ENCODE data around the gene CRACR2B. TPM values are rescaled to one million over a fixed set of nuclear protein-coding genes. Genes with fewer than 3 reads are reported as not detected.

Gene CRACR2B
- total RNA-seq, 1 experiment from 2014 or later = 132 TPM

GRCh38 chr11:868802-869201 is 41.1 kb downstream of the CRACR2B start:
- ATAC-seq = no peak
- no peak for DNase-seq (ENCODE audit: low read depth, low spot score)
- Histone ChIP-seq H3K9me3 (ENCODE audit: control insufficient read depth, insufficient read depth, low read depth, low read length) (no peaks in the 10 kb centered on the region), H3K36me3 (ENCODE audit: control insufficient read depth, insufficient read depth, low read length) (no peaks in the 10 kb centered on the region), H3K4me3 (ENCODE audit: low read depth in 2 of 2, low read length in 2 of 2) (no peak overlapping the region), H3K4me1 (ENCODE audit: control insufficient read depth, insufficient read depth, low read length) (peaks cover 43% of the 10 kb centered on the region), H3K27ac (ENCODE audit: low read length) (no peak overlapping the region), H3K27me3 (ENCODE audit: control insufficient read depth, insufficient read depth, low read length) (no peaks in the 10 kb centered on the region)
- 0 out of 2 replicates have a peak, but pooled peaks have one; percentile 23 for TF ChIP-seq SIN3A (IDR thresholded peaks at IDR 0.05; ENCODE audit: borderline replicate concordance, insufficient read depth, low read depth, low read length)
- 0 out of 4 replicates have a peak, but pooled peaks of 1 of the 2 experiments have one; percentile 2 for TF ChIP-seq REST (IDR thresholded peaks at IDR 0.05; ENCODE audit: insufficient read depth in 1 of 2, low read depth in 2 of 2, low read length in 1 of 2)
- TF ChIP-seq POLR2AphosphoS5 (IDR thresholded peaks at IDR 0.05; ENCODE audit: low read depth, low read length) = no peak; the same call in 1 of the 2 replicates
- in situ Hi-C loops (cut with HindIII; ENCODE audit: low pct_unique_long_range_greater_than_20kb, low sequenced_read_pairs) = no loop called here
- no TSS peak for BruUV-seq (replicated peaks)
- POLR2A ChIA-PET = no interaction called here
- CTCF ChIA-PET = no interaction called here
- intact Hi-C loops (cut with micrococcal nuclease; ENCODE audit: unreplicated experiment) = no loop called here

DNA sequence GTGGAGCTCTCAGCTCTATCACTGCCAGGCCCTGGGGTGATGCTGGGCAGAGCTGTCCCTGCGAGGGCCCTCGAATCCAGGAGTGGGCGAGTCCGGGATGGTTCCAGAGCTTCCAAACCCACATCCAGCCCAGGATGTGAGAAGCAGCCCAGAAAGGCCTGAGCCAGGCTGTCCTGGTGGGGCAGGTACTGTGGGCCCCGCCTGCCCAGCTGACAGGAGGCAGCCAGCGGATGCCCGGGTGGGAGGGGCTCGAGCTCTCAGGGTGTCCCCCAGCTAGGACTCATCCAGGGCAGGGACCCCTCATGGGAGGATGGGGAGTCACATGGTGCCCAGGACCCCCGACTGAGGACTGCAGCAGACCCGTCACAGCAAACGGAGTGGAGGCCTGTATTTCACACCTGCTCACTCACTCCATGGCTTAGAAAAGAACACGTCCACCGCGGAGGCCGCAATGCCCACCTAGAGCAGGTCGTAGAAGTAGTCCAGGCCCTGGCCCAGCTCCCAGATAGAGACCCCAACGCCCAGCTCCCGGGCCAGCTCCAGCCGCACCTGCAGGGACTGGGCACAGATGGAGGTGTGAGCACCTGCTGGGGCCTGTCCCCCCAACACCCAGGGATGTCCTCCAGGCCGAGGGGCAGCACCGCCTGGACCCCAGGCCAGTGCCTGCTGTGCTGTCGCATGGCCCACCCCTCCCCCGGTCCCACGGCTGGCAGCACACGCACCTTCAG is 41.8 kb downstream of the CRACR2B start:
- Histone ChIP-seq H3K9me3 (ENCODE audit: control insufficient read depth, insufficient read depth, low read depth, low read length) (no peaks in the 10 kb centered on the region), H3K27ac (ENCODE audit: low read length) (no peak overlapping the region), H3K27me3 (ENCODE audit: control insufficient read depth, insufficient read depth, low read length) (no peaks in the 10 kb centered on the region), H3K4me1 (ENCODE audit: control insufficient read depth, insufficient read depth, low read length) (peaks cover 35% of the 10 kb centered on the region), H3K4me3 (ENCODE audit: low read depth in 2 of 2, low read length in 2 of 2) (no peak overlapping the region), H3K36me3 (ENCODE audit: control insufficient read depth, insufficient read depth, low read length) (no peaks in the 10 kb centered on the region)
- ATAC-seq (0 out of 2 replicates have a peak, but pooled peaks have one; percentile 6), DNase-seq (ENCODE audit: low read depth, low spot score) (no peak)
- BruUV-seq (replicated peaks) = no TSS peak
- in situ Hi-C loops (cut with HindIII; ENCODE audit: low pct_unique_long_range_greater_than_20kb, low sequenced_read_pairs) = no loop called here
- ChIA-PET CTCF (no interaction called here), POLR2A (no interaction called here)
- intact Hi-C loops (cut with micrococcal nuclease; ENCODE audit: unreplicated experiment) = no loop called here
- TF ChIP-seq POLR2AphosphoS5 (IDR thresholded peaks at IDR 0.05; ENCODE audit: low read depth, low read length) = 0 out of 2 replicates have a peak, but pooled peaks have one; percentile 6
- TF ChIP-seq, protein P1, sequence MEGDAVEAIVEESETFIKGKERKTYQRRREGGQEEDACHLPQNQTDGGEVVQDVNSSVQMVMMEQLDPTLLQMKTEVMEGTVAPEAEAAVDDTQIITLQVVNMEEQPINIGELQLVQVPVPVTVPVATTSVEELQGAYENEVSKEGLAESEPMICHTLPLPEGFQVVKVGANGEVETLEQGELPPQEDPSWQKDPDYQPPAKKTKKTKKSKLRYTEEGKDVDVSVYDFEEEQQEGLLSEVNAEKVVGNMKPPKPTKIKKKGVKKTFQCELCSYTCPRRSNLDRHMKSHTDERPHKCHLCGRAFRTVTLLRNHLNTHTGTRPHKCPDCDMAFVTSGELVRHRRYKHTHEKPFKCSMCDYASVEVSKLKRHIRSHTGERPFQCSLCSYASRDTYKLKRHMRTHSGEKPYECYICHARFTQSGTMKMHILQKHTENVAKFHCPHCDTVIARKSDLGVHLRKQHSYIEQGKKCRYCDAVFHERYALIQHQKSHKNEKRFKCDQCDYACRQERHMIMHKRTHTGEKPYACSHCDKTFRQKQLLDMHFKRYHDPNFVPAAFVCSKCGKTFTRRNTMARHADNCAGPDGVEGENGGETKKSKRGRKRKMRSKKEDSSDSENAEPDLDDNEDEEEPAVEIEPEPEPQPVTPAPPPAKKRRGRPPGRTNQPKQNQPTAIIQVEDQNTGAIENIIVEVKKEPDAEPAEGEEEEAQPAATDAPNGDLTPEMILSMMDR (IDR thresholded peaks at IDR 0.05) = no peak

DNA sequence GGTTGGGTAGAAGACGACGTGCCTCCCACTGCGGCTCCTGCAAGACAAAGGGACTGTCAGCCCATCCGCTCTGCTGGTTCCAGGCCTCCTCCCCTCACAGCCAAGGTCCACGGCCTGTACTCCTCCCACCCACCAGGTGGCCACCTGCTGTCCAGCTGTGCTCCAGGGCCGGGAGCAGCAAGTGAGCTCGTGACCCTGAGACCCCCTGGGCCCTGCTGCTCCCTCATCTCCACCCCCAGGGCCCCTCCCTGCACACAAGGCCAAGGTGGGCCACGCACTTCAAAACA is 42.4 kb downstream of the CRACR2B start:
- ChIA-PET POLR2A (no interaction called here), CTCF (no interaction called here)
- H3K4me3 ChIP-seq (ENCODE audit: low read depth in 2 of 2, low read length in 2 of 2) = no peak overlapping the region
- TF ChIP-seq SIN3A (IDR thresholded peaks at IDR 0.05; ENCODE audit: borderline replicate concordance, insufficient read depth, low read depth, low read length) (no peak), REST (IDR thresholded peaks at IDR 0.05; ENCODE audit: insufficient read depth in 1 of 2, low read depth in 2 of 2, low read length in 1 of 2) (peak in 1 of 2 experiments; percentile 17; a peak in 1 of 4 replicates)
- intact Hi-C loops (cut with micrococcal nuclease; ENCODE audit: unreplicated experiment) (no loop called here), in situ Hi-C loops (cut with HindIII; ENCODE audit: low pct_unique_long_range_greater_than_20kb, low sequenced_read_pairs) (no loop called here)
- no TSS peak for BruUV-seq (replicated peaks)
- peaks cover 30% of the 10 kb centered on the region for H3K4me1 ChIP-seq (ENCODE audit: control insufficient read depth, insufficient read depth, low read length)
- no peaks in the 10 kb centered on the region for H3K36me3 ChIP-seq (ENCODE audit: control insufficient read depth, insufficient read depth, low read length)
- ATAC-seq (peak; percentile 25), DNase-seq (ENCODE audit: low read depth, low spot score) (no peak)
- no peak overlapping the region for H3K27ac ChIP-seq (ENCODE audit: low read length)
- no peaks in the 10 kb centered on the region for H3K27me3 ChIP-seq (ENCODE audit: control insufficient read depth, insufficient read depth, low read length)
- H3K9me3 ChIP-seq (ENCODE audit: control insufficient read depth, insufficient read depth, low read depth, low read length) = no peaks in the 10 kb centered on the region

All from Panc1 (cell line).